Spleen (tissue), 7 donors: ENCODE measurements around the gene UBAC1.

Source experiments
- POLR2A ChIP-seq, 3 donors: fragments of 450-650 bp; IDR thresholded peaks; one replicate each; pipeline ENCODE4 v1.5.1; 2017; ENCODE audit warnings: antibody characterized with exemption in 3 of 3, mild to moderate bottlenecking in 1 of 3
- POLR2AphosphoS5 ChIP-seq, 3 donors: sonication (generic); formaldehyde crosslinking; IDR thresholded peaks; one replicate each; pipeline ENCODE4 v1.5.1; 2017; ENCODE audit warnings: antibody characterized with exemption in 3 of 3
- TF ChIP-seq, protein P1 (sequence below), 11 experiments: fragments of 200-600 bp in 7 of 11; fragments of 450-650 bp in 4 of 11; sonication (generic) in 4 of 11; IDR thresholded peaks in 8 of 11; conservative IDR thresholded peaks in 3 of 11; 1 replicate in 7 of 11; 2 replicates in 4 of 11; pipeline versions ENCODE4 v1.4.0 to v1.8.0; 2016 to 2021; ENCODE audit warnings: antibody characterized with exemption in 11 of 11, inconsistent platforms in 4 of 11, mild to moderate bottlenecking in 1 of 11
- donor health status: DM: no; HTN: no; CAD: no; lungs with moderate emphysema.
- donor health status: DM: no; HTN: no; CAD: no.
- donor health status: DM: no; HTN: no; CAD: no.

GRCh38 chr9:135910757-135911156, 50.4 kb downstream of the UBAC1 start:
- TF ChIP-seq, protein P1, sequence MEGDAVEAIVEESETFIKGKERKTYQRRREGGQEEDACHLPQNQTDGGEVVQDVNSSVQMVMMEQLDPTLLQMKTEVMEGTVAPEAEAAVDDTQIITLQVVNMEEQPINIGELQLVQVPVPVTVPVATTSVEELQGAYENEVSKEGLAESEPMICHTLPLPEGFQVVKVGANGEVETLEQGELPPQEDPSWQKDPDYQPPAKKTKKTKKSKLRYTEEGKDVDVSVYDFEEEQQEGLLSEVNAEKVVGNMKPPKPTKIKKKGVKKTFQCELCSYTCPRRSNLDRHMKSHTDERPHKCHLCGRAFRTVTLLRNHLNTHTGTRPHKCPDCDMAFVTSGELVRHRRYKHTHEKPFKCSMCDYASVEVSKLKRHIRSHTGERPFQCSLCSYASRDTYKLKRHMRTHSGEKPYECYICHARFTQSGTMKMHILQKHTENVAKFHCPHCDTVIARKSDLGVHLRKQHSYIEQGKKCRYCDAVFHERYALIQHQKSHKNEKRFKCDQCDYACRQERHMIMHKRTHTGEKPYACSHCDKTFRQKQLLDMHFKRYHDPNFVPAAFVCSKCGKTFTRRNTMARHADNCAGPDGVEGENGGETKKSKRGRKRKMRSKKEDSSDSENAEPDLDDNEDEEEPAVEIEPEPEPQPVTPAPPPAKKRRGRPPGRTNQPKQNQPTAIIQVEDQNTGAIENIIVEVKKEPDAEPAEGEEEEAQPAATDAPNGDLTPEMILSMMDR (IDR thresholded peaks at IDR 0.05 in 8 of 11, conservative IDR thresholded peaks at IDR 0.05 in 3 of 11) = no peak
- TF ChIP-seq POLR2A (IDR thresholded peaks at IDR 0.05) (no peak), POLR2AphosphoS5 (IDR thresholded peaks at IDR 0.05) (no peak)
